SK-N-SH (cell line): ENCODE results near the gene PIP4K2C. TPM values are rescaled to one million over a fixed set of nuclear protein-coding genes. Genes with fewer than 3 reads are reported as not detected.

Experiments used
- CTCF ChIA-PET: fragments of 300-600, 350-600 bp; formaldehyde crosslinking; extraction: SDS; loops from one replicate; lab custom pipeline; 2021; lab: Yijun Ruan, JAX
- POLR2A ChIA-PET: fragments of 350-600 bp; sonication (Branson Sonifier 250); formaldehyde crosslinking; extraction: SDS; loops from one replicate; lab custom pipeline; 2020; ENCODE audit warnings: antibody characterized with exemption, inconsistent platforms; lab: Yijun Ruan, JAX
- DNase-seq: peaks from one replicate; pipeline ENCODE4 v3.0.0; 2012
- H2AFZ ChIP-seq: fragments of 200-600 bp; sonication (generic); 2 replicates; pipeline ENCODE4 v1.8.1; 2016; ENCODE audit warnings: antibody characterized with exemption, mild to moderate bottlenecking, low read depth
- H3F3A ChIP-seq: fragments of 200-600 bp; sonication (generic); replicated peaks from 2 replicates; pipeline ENCODE3; 2016; ENCODE audit warnings: antibody characterized with exemption, mild to moderate bottlenecking; ENCODE audit not compliant: insufficient read depth
- H3K27ac ChIP-seq, 2 experiments: fragments of 200-500 bp in 1 of 2; fragments of 200-600 bp in 1 of 2; sonication (Bioruptor generic) in 1 of 2; sonication (generic), shearing (Covaris generic) in 1 of 2; 2 replicates each; pipeline versions ENCODE4 v1.5.1 to v1.6.1; 2014 to 2016; ENCODE audit warnings: low read depth in 2 of 2, inconsistent platforms in 1 of 2, low read length in 1 of 2, mild to moderate bottlenecking in 1 of 2, mixed read lengths in 1 of 2
- H3K27me3 ChIP-seq: fragments of 200-600 bp; sonication (generic), shearing (Covaris generic); 2 replicates; pipeline ENCODE4 v1.6.1; 2016; ENCODE audit warnings: mixed run types; ENCODE audit not compliant: insufficient read depth
- H3K36me3 ChIP-seq, 2 experiments: fragments of 200-500 bp in 1 of 2; fragments of 200-600 bp in 1 of 2; sonication (Bioruptor generic) in 1 of 2; sonication (generic) in 1 of 2; replicated peaks in 1 of 2; 2 replicates each; pipeline versions ENCODE3 to v1.5.1; 2014 to 2016; ENCODE audit warnings: low read length in 1 of 2, mild to moderate bottlenecking in 1 of 2; ENCODE audit not compliant: insufficient read depth in 2 of 2, control insufficient read depth in 1 of 2
- H3K4me1 ChIP-seq, 2 experiments: fragments of 200-500 bp in 1 of 2; fragments of 200-600 bp in 1 of 2; sonication (Bioruptor generic) in 1 of 2; sonication (generic), shearing (Covaris generic) in 1 of 2; 2 replicates each; pipeline versions ENCODE4 v1.5.1 to v1.6.1; 2014 to 2016; ENCODE audit warnings: low read depth in 1 of 2, low read length in 1 of 2, mixed run types in 1 of 2; ENCODE audit not compliant: insufficient read depth in 2 of 2, control insufficient read depth in 1 of 2
- H3K4me2 ChIP-seq: fragments of 200-600 bp; sonication (generic), shearing (Covaris generic); 2 replicates; pipeline ENCODE4 v1.6.1; 2017; ENCODE audit warnings: mixed run types
- H3K4me3 ChIP-seq, 2 experiments: fragments of 200-500 bp in 1 of 2; fragments of 200-600 bp in 1 of 2; sonication (Bioruptor generic) in 1 of 2; sonication (generic), shearing (Covaris generic) in 1 of 2; 2 replicates each; pipeline versions ENCODE4 v1.5.1 to v1.8.1; 2014 to 2016; ENCODE audit warnings: low read depth in 2 of 2, inconsistent platforms in 1 of 2, low read length in 1 of 2, mild to moderate bottlenecking in 1 of 2, mixed read lengths in 1 of 2, moderate library complexity in 1 of 2
- H3K79me2 ChIP-seq: fragments of 200-600 bp; sonication (generic); 2 replicates; pipeline ENCODE4 v1.8.1; 2017; ENCODE audit warnings: mild to moderate bottlenecking; ENCODE audit not compliant: insufficient read depth
- H3K9ac ChIP-seq: fragments of 200-600 bp; sonication (generic); 2 replicates; pipeline ENCODE4 v1.6.1; 2017; ENCODE audit warnings: mixed run types
- H3K9me2 ChIP-seq: fragments of 200-600 bp; sonication (generic); 2 replicates; pipeline ENCODE4 v1.6.1; 2017; ENCODE audit warnings: mixed run types
- H3K9me3 ChIP-seq: fragments of 200-600 bp; sonication (generic); 2 replicates; pipeline ENCODE4 v1.6.1; 2017; ENCODE audit warnings: mixed run types, mild to moderate bottlenecking, moderate library complexity
- H4K20me1 ChIP-seq: fragments of 200-600 bp; sonication (generic); 2 replicates; pipeline ENCODE4 v1.6.1; 2017; ENCODE audit warnings: mild to moderate bottlenecking, mixed run types; ENCODE audit not compliant: insufficient read depth
- CHD2 ChIP-seq: fragments of 150-350 bp; IDR thresholded peaks from 2 replicates; pipeline ENCODE4 v1.6.1; 2018; ENCODE audit warnings: low read length; ENCODE audit not compliant: partially characterized antibody
- ELF1 ChIP-seq: IDR thresholded peaks from 2 replicates; pipeline ENCODE4 v1.4.0; 2012
- EP300 ChIP-seq, 2 experiments: IDR thresholded peaks; 2 replicates each; pipeline versions ENCODE4 v1.4.0 to v1.6.1; 2012; ENCODE audit warnings: borderline replicate concordance in 1 of 2, low read depth in 1 of 2, low read length in 1 of 2
- EZH2phosphoT487 ChIP-seq: fragments of 200-600 bp; sonication (generic); IDR thresholded peaks from 2 replicates; pipeline ENCODE4 v1.6.1; 2017; ENCODE audit warnings: low read depth, mixed run types, mild to moderate bottlenecking, antibody characterized with exemption, moderate library complexity, borderline replicate concordance
- FOSL2 ChIP-seq: IDR thresholded peaks from 2 replicates; pipeline ENCODE4 v1.4.0; 2012; ENCODE audit warnings: low read depth, mild to moderate bottlenecking, moderate library complexity, borderline replicate concordance
- FOXJ3 ChIP-seq: sonication (generic); formaldehyde crosslinking; IDR thresholded peaks from 2 replicates; pipeline ENCODE4 v1.5.1; 2020; ENCODE audit warnings: mild to moderate bottlenecking, missing genetic modification reagents
- GABPA ChIP-seq: IDR thresholded peaks from 2 replicates; pipeline ENCODE4 v1.4.0; 2012; ENCODE audit warnings: low read depth, mild to moderate bottlenecking
- GATA2 ChIP-seq: sonication (generic); formaldehyde crosslinking; IDR thresholded peaks from 2 replicates; pipeline ENCODE4 v1.5.0; 2020; ENCODE audit warnings: mild to moderate bottlenecking, missing genetic modification reagents
- IRF3 ChIP-seq: fragments of 150-350 bp; IDR thresholded peaks from 2 replicates; pipeline ENCODE4 v1.6.1; 2016; ENCODE audit warnings: mild to moderate bottlenecking, low read depth, low read length
- JUND ChIP-seq: IDR thresholded peaks from 2 replicates; pipeline ENCODE4 v1.4.0; 2012
- MAX ChIP-seq: IDR thresholded peaks from 2 replicates; pipeline ENCODE4 v1.4.0; 2012; ENCODE audit warnings: low read depth
- MXI1 ChIP-seq: IDR thresholded peaks from 2 replicates; pipeline ENCODE4 v1.6.1; 2012; ENCODE audit warnings: mild to moderate bottlenecking, low read depth, low read length, improper control_type of control experiment
- NFIC ChIP-seq: IDR thresholded peaks from 2 replicates; pipeline ENCODE4 v1.4.0; 2012; ENCODE audit warnings: borderline replicate concordance
- NRF1 ChIP-seq: IDR thresholded peaks from 2 replicates; pipeline ENCODE4 v1.6.1; 2012; ENCODE audit warnings: low read depth, mild to moderate bottlenecking, low read length
- PBX3 ChIP-seq: IDR thresholded peaks from 2 replicates; pipeline ENCODE4; 2012
- POLR2AphosphoS5 ChIP-seq: IDR thresholded peaks from 2 replicates; pipeline ENCODE4 v1.6.1; 2012; ENCODE audit warnings: low read depth, low read length
- RCOR1 ChIP-seq: fragments of 150-350 bp; IDR thresholded peaks from 2 replicates; pipeline ENCODE4 v1.6.1; 2017; ENCODE audit warnings: antibody characterized with exemption, low read length
- RFX5 ChIP-seq: IDR thresholded peaks from 2 replicates; pipeline ENCODE4 v1.6.1; 2012; ENCODE audit warnings: mild to moderate bottlenecking, improper control_type of control experiment, low read length
- TCF12 ChIP-seq: IDR thresholded peaks from 2 replicates; pipeline ENCODE4 v1.4.0; 2012
- USF1 ChIP-seq: IDR thresholded peaks from 2 replicates; pipeline ENCODE4 v1.4.0; 2012; ENCODE audit warnings: low read depth, borderline replicate concordance
- WGBS: methylation state at CpG from one replicate; pipeline ENCODE4 v1.1.6; 2017; ENCODE audit warnings: low lambda C conversion rate; 5-methylcytosine and 5-hydroxymethylcytosine counted together
- polyA plus RNA-seq, 3 experiments: library from polyadenylated mRNA; depleted of rRNA; stranded (reverse); fragments of >200 nt; gene quantifications; 2 replicates each; pipeline ENCODE4 v1.2.3, GENCODE V29; 2012

PIP4K2C gene
- polyA plus RNA-seq, 1 of the 3 experiments (the other 2 are of a cell fraction) = 34.2 TPM

GRCh38 chr12:57605811-57606311 lies 14.9 kb downstream of the PIP4K2C start:
- CTCF ChIA-PET = interaction anchor here (0.6 to 7.6 kb wide), 7 partner anchors 14 to 1417 kb away, joined by 3 to 65 read pairs (median 6); partner anchors contain the start of gene B4GALNT1
- Histone ChIP-seq H3K9ac (peak overlapping the region; percentile 96; the same call in 1 of the 2 replicates), H3K4me1 (peaks cover 9 to 29% of the 10 kb centered on the region in 2 experiments; a peak in 3 of 4 replicates), H3K9me3 (no peaks in the 10 kb centered on the region), H4K20me1 (no peaks in the 10 kb centered on the region), H3F3A (peaks cover 6% of the 10 kb centered on the region), H3K4me3 (peak overlapping the region; percentile 86 to 91; a peak in 3 of 4 replicates), H2AFZ (peak overlapping the region; percentile 79; the same call in 1 of the 2 replicates), H3K9me2 (no peaks in the 10 kb centered on the region), H3K79me2 (peaks cover 6% of the 10 kb centered on the region; the same call in 1 of the 2 replicates), H3K27me3 (no peaks in the 10 kb centered on the region), H3K27ac (no peak overlapping the region), H3K36me3 (peaks cover 4 to 46% of the 10 kb centered on the region in 2 experiments), H3K4me2 (peak overlapping the region; percentile 77)
- 80% methylated on average over 4 of the region's 4 CpGs for WGBS
- TF ChIP-seq EZH2phosphoT487 (no peak), GATA2 (no peak), NRF1 (no peak), GABPA (no peak), RCOR1 (no peak), CHD2 (no peak), PBX3 (no peak)
- POLR2A ChIA-PET = interaction anchor here (0.8 to 1.5 kb wide), 3 partner anchors 9 to 11 kb away, joined by 3 to 5 read pairs (median 4); no protein-coding TSS in a partner anchor
- DNase-seq = no peak

- CTCF ChIA-PET = interaction anchor here (1.1 to 7.6 kb wide), 6 partner anchors 13 to 27 kb away, joined by 3 to 65 read pairs (median 6); partner anchors contain the start of gene B4GALNT1
- TF ChIP-seq FOSL2 = no peak
- no peak for TF ChIP-seq GATA2
- TF ChIP-seq TCF12 = no peak
- TF ChIP-seq RFX5 = no peak
- TF ChIP-seq JUND = no peak
- TF ChIP-seq USF1 = no peak
- no peak for TF ChIP-seq ELF1
- TF ChIP-seq POLR2AphosphoS5 = no peak
- no peak for TF ChIP-seq EP300 (IDR thresholded peaks at IDR 0.05; ENCODE audit: borderline replicate concordance in 1 of 2, low read depth in 1 of 2, low read length in 1 of 2)
- TF ChIP-seq IRF3 = no peak
- no peak for TF ChIP-seq MAX
- no peak for TF ChIP-seq CHD2
- no peak for TF ChIP-seq NFIC
- TF ChIP-seq FOXJ3 (CRISPR knock-in tag) = no peak
- TF ChIP-seq NRF1 = no peak
- no peak for TF ChIP-seq MXI1
These were observed 15.4 kb downstream of the PIP4K2C start for GRCh38 chr12:57606399-57606798.

More at GRCh38 chr12:57606399-57606798, 15.4 kb downstream of the PIP4K2C start:
- Histone ChIP-seq H3K4me1 (peaks cover 9 to 31% of the 10 kb centered on the region in 2 experiments; a peak in 3 of 4 replicates), H3F3A (peaks cover 6% of the 10 kb centered on the region), H3K9ac (no peak overlapping the region), H3K36me3 (peaks cover 4 to 41% of the 10 kb centered on the region in 2 experiments), H4K20me1 (no peaks in the 10 kb centered on the region), H3K4me2 (no peak overlapping the region), H3K27ac (no peak overlapping the region), H3K79me2 (peaks cover 6% of the 10 kb centered on the region; the same call in 1 of the 2 replicates), H3K9me2 (no peaks in the 10 kb centered on the region), H2AFZ (no peak overlapping the region), H3K27me3 (no peaks in the 10 kb centered on the region), H3K4me3 (no peak overlapping the region), H3K9me3 (no peaks in the 10 kb centered on the region)
- POLR2A ChIA-PET = interaction anchor here (1.4 to 1.5 kb wide), 2 partner anchors 10 to 14 kb away, joined by 3 to 4 read pairs; no protein-coding TSS in a partner anchor
- 84% methylated on average over 2 of the region's 2 CpGs for WGBS
- no peak for DNase-seq
